Glutamatergic neuron (in vitro differentiated cells): Measurements from ENCODE around the gene KL. TPM values are rescaled to one million over a fixed set of nuclear protein-coding genes. Genes with fewer than 3 reads are reported as not detected.

Experiments used
- DNase-seq: peaks from one replicate; pipeline ENCODE4 v3.0.0; 2022
- H3K27ac Mint-ChIP-seq: one replicate; pipeline ENCODE4 v1.8.0; 2020; ENCODE audit warnings: mild to moderate bottlenecking, mixed read lengths, inconsistent platforms; ENCODE audit not compliant: unreplicated experiment
- H3K27me3 Mint-ChIP-seq: one replicate; pipeline ENCODE4 v1.8.0; 2020; ENCODE audit warnings: mild to moderate bottlenecking, moderate library complexity, mixed read lengths, inconsistent platforms; ENCODE audit not compliant: unreplicated experiment
- H3K36me3 Mint-ChIP-seq: one replicate; pipeline ENCODE4 v1.8.0; 2020; ENCODE audit warnings: mild to moderate bottlenecking, mixed read lengths, inconsistent platforms; ENCODE audit not compliant: unreplicated experiment
- H3K4me1 Mint-ChIP-seq: one replicate; pipeline ENCODE4 v1.8.0; 2020; ENCODE audit warnings: mild to moderate bottlenecking, low read depth, mixed read lengths, inconsistent platforms; ENCODE audit not compliant: unreplicated experiment
- H3K4me3 Mint-ChIP-seq: one replicate; pipeline ENCODE4 v1.8.0; 2020; ENCODE audit warnings: mild to moderate bottlenecking, mixed read lengths, inconsistent platforms; ENCODE audit not compliant: unreplicated experiment
- H3K9me3 Mint-ChIP-seq: one replicate; pipeline ENCODE4 v1.8.0; 2020; ENCODE audit warnings: mild to moderate bottlenecking, moderate library complexity, mixed read lengths, inconsistent platforms; ENCODE audit not compliant: unreplicated experiment
- CTCF ChIP-seq: fragments of 200-600 bp; sonication (generic); IDR thresholded peaks from one replicate; pipeline ENCODE4 v1.5.0; 2021; ENCODE audit not compliant: partially characterized antibody, unreplicated experiment
- total RNA-seq: library from RNA; stranded (reverse); fragmentation: NEBNext Ultra II Directional; extraction: Animal tissue kit (Norgen Biotek cat#: 25700); gene quantifications from one replicate; pipeline ENCODE4 v1.2.1, GENCODE V29; 2021; ENCODE audit not compliant: unreplicated experiment

KL gene
- total RNA-seq, 1 donor from 2014 or later: not detected

GRCh38 chr13:33057019-33057780, 41.0 kb downstream of the KL start:
- H3K4me3 Mint-ChIP-seq: peak overlapping the region; percentile 28
- DNase-seq: peak; percentile 23
- no peaks in the 10 kb centered on the region for H3K9me3 Mint-ChIP-seq
- TF ChIP-seq CTCF: peak; percentile 58
- no peaks in the 10 kb centered on the region for H3K27me3 Mint-ChIP-seq
- H3K4me1 Mint-ChIP-seq: peaks cover 10% of the 10 kb centered on the region
- no peaks in the 10 kb centered on the region for H3K36me3 Mint-ChIP-seq
- peak overlapping the region; percentile 93 for H3K27ac Mint-ChIP-seq

GRCh38 chr13:33058776-33059327, 42.6 kb downstream of the KL start:
- H3K27me3 Mint-ChIP-seq: peaks cover 5% of the 10 kb centered on the region
- no peak for DNase-seq
- no peak overlapping the region for H3K27ac Mint-ChIP-seq
- H3K4me1 Mint-ChIP-seq: peaks cover 10% of the 10 kb centered on the region
- no peaks in the 10 kb centered on the region for H3K36me3 Mint-ChIP-seq
- H3K9me3 Mint-ChIP-seq: no peaks in the 10 kb centered on the region
- TF ChIP-seq CTCF: no peak
- no peak overlapping the region for H3K4me3 Mint-ChIP-seq

- H3K9me3 Mint-ChIP-seq: no peaks in the 10 kb centered on the region
- TF ChIP-seq CTCF: no peak
- H3K27ac Mint-ChIP-seq: no peak overlapping the region
- H3K36me3 Mint-ChIP-seq: no peaks in the 10 kb centered on the region
- H3K27me3 Mint-ChIP-seq: peaks cover 5% of the 10 kb centered on the region
- H3K4me3 Mint-ChIP-seq: no peak overlapping the region
- DNase-seq: no peak
- H3K4me1 Mint-ChIP-seq: peaks cover 10% of the 10 kb centered on the region
Observed at GRCh38 chr13:33060815-33061214, 44.6 kb downstream of the KL start.

GRCh38 chr13:33066329-33066728, 50.1 kb downstream of the KL start:
- no peak for DNase-seq
- peaks cover 5% of the 10 kb centered on the region for H3K27me3 Mint-ChIP-seq
- H3K9me3 Mint-ChIP-seq: peaks cover 3% of the 10 kb centered on the region
- no peaks in the 10 kb centered on the region for H3K36me3 Mint-ChIP-seq
- no peak overlapping the region for H3K27ac Mint-ChIP-seq
- no peak for TF ChIP-seq CTCF
- no peak overlapping the region for H3K4me3 Mint-ChIP-seq
- H3K4me1 Mint-ChIP-seq: no peaks in the 10 kb centered on the region

GRCh38 chr13:33069365-33069764, 53.1 kb downstream of the KL start:
- Mint-ChIP-seq H3K9me3 (peaks cover 3% of the 10 kb centered on the region), H3K36me3 (no peaks in the 10 kb centered on the region), H3K4me3 (no peak overlapping the region), H3K27ac (no peak overlapping the region), H3K4me1 (no peaks in the 10 kb centered on the region), H3K27me3 (no peaks in the 10 kb centered on the region)
- no peak for TF ChIP-seq CTCF
- DNase-seq: no peak
